Uterus (tissue), 4 donors: ENCODE measurements around the gene RPL37. TPM values are rescaled to one million over a fixed set of nuclear protein-coding genes. Genes with fewer than 3 reads are reported as not detected.

Experiments used
- DNase-seq, 2 donors: peaks; one replicate each; pipeline ENCODE4 v3.0.0-alpha.2; 2019 to 2020
- H3K27ac ChIP-seq, 2 donors: fragments of 200-600 bp; sonication (generic); 1 replicate in 1 of 2; 2 replicates in 1 of 2; pipeline ENCODE4 v1.5.1; 2016 to 2018
- H3K27me3 ChIP-seq, 2 donors: fragments of 200-600 bp; sonication (generic); one replicate each; pipeline ENCODE4 v1.5.1; 2018 to 2019; ENCODE audit warnings: control low read depth in 1 of 2
- H3K36me3 ChIP-seq, 2 donors: fragments of 200-600 bp; sonication (generic); one replicate each; pipeline ENCODE4 v1.5.1; 2019; ENCODE audit warnings: control low read depth in 1 of 2
- H3K4me1 ChIP-seq, 2 donors: fragments of 200-600 bp; sonication (generic); one replicate each; pipeline ENCODE4 v1.5.1; 2018 to 2019; ENCODE audit warnings: control low read depth in 1 of 2
- H3K4me3 ChIP-seq, 2 donors: fragments of 200-600 bp; sonication (generic); 1 replicate in 1 of 2; 2 replicates in 1 of 2; pipeline ENCODE4 v1.5.1; 2018 to 2019; ENCODE audit warnings: mild to moderate bottlenecking in 1 of 2
- H3K9me3 ChIP-seq, 2 donors: fragments of 200-600 bp; sonication (generic); one replicate each; pipeline ENCODE4 v1.5.1; 2019; ENCODE audit warnings: control low read depth in 1 of 2
- CTCF ChIP-seq, 4 experiments: fragments of 200-600 bp in 2 of 4; fragments of 450-650 bp in 2 of 4; sonication (generic) in 2 of 4; IDR thresholded peaks; one replicate each; pipeline ENCODE4 v1.5.1; 2016 to 2019; ENCODE audit warnings: antibody characterized with exemption in 4 of 4, mild to moderate bottlenecking in 2 of 4, moderate library complexity in 1 of 4
- POLR2A ChIP-seq, 2 donors: fragments of 450-650 bp; IDR thresholded peaks; one replicate each; pipeline ENCODE4 v1.6.1; 2016; ENCODE audit warnings: antibody characterized with exemption in 2 of 2, mild to moderate bottlenecking in 1 of 2, moderate library complexity in 1 of 2
- intact Hi-C: fragments of 100-400 bp; cut with DNase I; formaldehyde crosslinking; loops from one replicate; pipeline ENCODE4 v1.15.1; 2023; ENCODE audit warnings: low total_unique reads
- total RNA-seq, 4 donors: library from RNA; depleted of rRNA in 3 of 4; stranded (reverse); fragments of >200 nt in 3 of 4; gene quantifications; one replicate each; pipeline versions ENCODE4 v1.1.0 to v1.2.4, GENCODE V29; 2014 to 2023
- donor health status: DM: yes; HTN: yes; CAD: no.

The RPL37 gene
- total RNA-seq, 4 donors from 2014 or later: 59.1 to 1,328 (median 776) TPM

GRCh38 chr5:40842351-40842750 lies 7.3 kb upstream of the RPL37 start:
- DNase-seq: no peak
- H3K27ac ChIP-seq: peak overlapping the region; percentile 65 to 76
- intact Hi-C loops: no loop called here
- TF ChIP-seq POLR2A (IDR thresholded peaks at IDR 0.05) (no peak), CTCF (IDR thresholded peaks at IDR 0.05) (no peak)
- H3K4me1 ChIP-seq: no peaks in the 10 kb centered on the region
- no peaks in the 10 kb centered on the region for H3K9me3 ChIP-seq
- no peaks in the 10 kb centered on the region for H3K36me3 ChIP-seq
- H3K27me3 ChIP-seq: peaks cover 0 to 7% of the 10 kb centered on the region in 2 donors
- H3K4me3 ChIP-seq: peak overlapping the region; percentile 23 to 40

- TF ChIP-seq POLR2A (IDR thresholded peaks at IDR 0.05): no peak
- no peak for TF ChIP-seq CTCF (IDR thresholded peaks at IDR 0.05)
- peaks cover 0 to 7% of the 10 kb centered on the region in 2 donors for H3K27me3 ChIP-seq
- intact Hi-C loops: no loop called here
- no peaks in the 10 kb centered on the region for H3K9me3 ChIP-seq
- H3K4me1 ChIP-seq: no peaks in the 10 kb centered on the region
- H3K27ac ChIP-seq: peak within 1 kb of the TSS; percentile 65 to 76
- peak within 1 kb of the TSS; percentile 23 to 40 for H3K4me3 ChIP-seq
- no peak for DNase-seq
- H3K36me3 ChIP-seq: no peaks in the 10 kb centered on the region
Observed at GRCh38 chr5:40841068-40841805, 6.2 kb upstream of the RPL37 start, which contains the start of gene CARD6. TSS of gene CARD6 (plus strand) at chr5:40841367. CDS start at chr5:40841383, 16 bp downstream.

GRCh38 chr5:40838086-40838485 lies 3.1 kb upstream of the RPL37 start:
- no peak for DNase-seq
- no peak overlapping the region for H3K27ac ChIP-seq
- TF ChIP-seq CTCF (IDR thresholded peaks at IDR 0.05) (no peak), POLR2A (IDR thresholded peaks at IDR 0.05) (no peak)
- H3K9me3 ChIP-seq: no peaks in the 10 kb centered on the region
- H3K27me3 ChIP-seq: peaks cover 0 to 7% of the 10 kb centered on the region in 2 donors
- H3K36me3 ChIP-seq: no peaks in the 10 kb centered on the region
- H3K4me3 ChIP-seq: no peak overlapping the region
- peaks cover 0 to 2% of the 10 kb centered on the region in 2 donors for H3K4me1 ChIP-seq
- intact Hi-C loops: no loop called here

GRCh38 chr5:40834391-40834848 lies 602 bp downstream of the RPL37 start:
- Histone ChIP-seq H3K4me1 (peaks cover 0 to 3% of the 10 kb centered on the region in 2 donors), H3K27me3 (no peaks in the 10 kb centered on the region), H3K9me3 (no peaks in the 10 kb centered on the region), H3K36me3 (no peaks in the 10 kb centered on the region), H3K27ac (peak overlapping the region; percentile 93 to 94), H3K4me3 (peak overlapping the region; percentile 55 to 80)
- TF ChIP-seq POLR2A (IDR thresholded peaks at IDR 0.05): no peak
- no peak for TF ChIP-seq CTCF (IDR thresholded peaks at IDR 0.05)
- intact Hi-C loops: no loop called here
- DNase-seq: no peak

GRCh38 chr5:40833712-40834229 lies 1.3 kb downstream of the RPL37 start:
- Histone ChIP-seq H3K27me3 (no peaks in the 10 kb centered on the region), H3K9me3 (no peaks in the 10 kb centered on the region), H3K27ac (peak overlapping the region; percentile 93 to 94), H3K4me3 (peak overlapping the region; percentile 55 to 80), H3K36me3 (no peaks in the 10 kb centered on the region), H3K4me1 (peaks cover 0 to 3% of the 10 kb centered on the region in 2 donors)
- DNase-seq: no peak
- TF ChIP-seq CTCF (IDR thresholded peaks at IDR 0.05): no peak
- intact Hi-C loops: no loop called here
